GM18505 (cell line): ENCODE measurements around the gene NR1D1.

Source experiments
- ATAC-seq: cut with Tn5 transposase; IDR thresholded peaks from one replicate; pipeline ENCODE4 v1.9.1; 2021; ENCODE audit not compliant: unreplicated experiment
- POLR2A ChIP-seq: IDR thresholded peaks from 4 replicates; pipeline ENCODE4 v1.6.1; 2011; ENCODE audit warnings: borderline replicate concordance; ENCODE audit not compliant: insufficient read depth, insufficient read length; ENCODE audit errors: extremely low read depth

NR1D1 gene

GRCh38 chr17:40064971-40065768 lies 35.2 kb downstream of the NR1D1 start:
- no peak for TF ChIP-seq POLR2A
- no peak for ATAC-seq

- no peak for ATAC-seq
- no peak for TF ChIP-seq POLR2A
Observed at GRCh38 chr17:40063901-40064531, 36.4 kb downstream of the NR1D1 start.

- no peak for TF ChIP-seq POLR2A
- no peak for ATAC-seq
Observed at GRCh38 chr17:40063187-40063771, 37.1 kb downstream of the NR1D1 start.

- ATAC-seq, result no peak
- no peak for TF ChIP-seq POLR2A
Observed at GRCh38 chr17:40062329-40063186, 37.8 kb downstream of the NR1D1 start, which contains the start of gene THRA. Gene THRA, plus strand, starts transcription at chr17:40062965. Its CDS starts 11,524 bp downstream, at chr17:40074489.

- no peak for ATAC-seq
- TF ChIP-seq POLR2A, result no peak
Observed at GRCh38 chr17:40061609-40062038, 38.8 kb downstream of the NR1D1 start.

- no peak for ATAC-seq
- no peak for TF ChIP-seq POLR2A
Observed at GRCh38 chr17:40060887-40061608, 39.3 kb downstream of the NR1D1 start.

GRCh38 chr17:40059729-40060475 lies 40.5 kb downstream of the NR1D1 start:
- no peak for ATAC-seq
- TF ChIP-seq POLR2A, result no peak

GRCh38 chr17:40058865-40059264 lies 41.5 kb downstream of the NR1D1 start:
- ATAC-seq, result no peak
- no peak for TF ChIP-seq POLR2A

- TF ChIP-seq POLR2A, result no peak
Observed at GRCh38 chr17:40058186-40058784, 42.1 kb downstream of the NR1D1 start.

GRCh38 chr17:40056379-40057015 lies 43.9 kb downstream of the NR1D1 start:
- no peak for TF ChIP-seq POLR2A
- no peak for ATAC-seq

More at GRCh38 chr17:40058186-40058784, 42.1 kb downstream of the NR1D1 start:
- no peak for ATAC-seq
